HEK293 (cell line): Measurements from ENCODE around the gene KPNA2.
"Not testable (repeated sequence)": the region's sequence is repeated elsewhere in the genome, so short reads cannot be mapped to it uniquely, and the experiment has no call there.

Experiments
- CTCF ChIA-PET: fragments of 350-600 bp; formaldehyde crosslinking; extraction: SDS; loops from one replicate; lab custom pipeline; 2021; ENCODE audit warnings: antibody characterized with exemption; lab: Yijun Ruan, JAX
- POLR2A ChIA-PET: fragments of 300-600 bp; formaldehyde crosslinking; extraction: SDS; loops from one replicate; lab custom pipeline; 2020; ENCODE audit warnings: antibody characterized with exemption, inconsistent platforms; lab: Yijun Ruan, JAX
- H3K27ac ChIP-seq: fragments of 200-500 bp; sonication (Bioruptor generic); 2 replicates; pipeline ENCODE4 v1.5.1; 2014; ENCODE audit warnings: low read depth, low read length, control low read depth, inconsistent platforms; ENCODE audit errors: extremely low read depth
- H3K36me3 ChIP-seq, 2 experiments: fragments of 200-500 bp in 1 of 2; sonication (Bioruptor generic) in 1 of 2; 1 replicate in 1 of 2; 2 replicates in 1 of 2; pipeline ENCODE4 v1.5.1; 2014 to 2017; ENCODE audit warnings: inconsistent platforms in 2 of 2, low read length in 2 of 2; ENCODE audit not compliant: control insufficient read depth in 2 of 2, insufficient read depth in 1 of 2
- H3K4me1 ChIP-seq: fragments of 200-500 bp; sonication (Bioruptor generic); 2 replicates; pipeline ENCODE4 v1.5.1; 2014; ENCODE audit warnings: mild to moderate bottlenecking, low read length, inconsistent platforms; ENCODE audit not compliant: control insufficient read depth, insufficient read depth
- H3K4me3 ChIP-seq: 2 replicates; pipeline ENCODE4 v1.5.1; 2011; ENCODE audit warnings: low read depth, mild to moderate bottlenecking, control low read depth, low read length, moderate library complexity
- H3K9me3 ChIP-seq: fragments of 200-500 bp; sonication (Bioruptor generic); 2 replicates; pipeline ENCODE4 v1.5.1; 2014; ENCODE audit warnings: low read depth, low read length, inconsistent platforms; ENCODE audit not compliant: control insufficient read depth, insufficient read depth
- BCL11B ChIP-seq: fragments of 450-650 bp; formaldehyde crosslinking; IDR thresholded peaks from 2 replicates; pipeline ENCODE4 v1.5.1; 2016; ENCODE audit warnings: low read depth, missing biosample characterization, missing genetic modification characterization
- HIC1 ChIP-seq: fragments of 450-650 bp; formaldehyde crosslinking; IDR thresholded peaks from 2 replicates; pipeline ENCODE4 v1.5.1; 2016; ENCODE audit warnings: missing biosample characterization, missing genetic modification characterization
- MZF1 ChIP-seq: fragments of 450-650 bp; formaldehyde crosslinking; IDR thresholded peaks from 2 replicates; pipeline ENCODE4 v1.5.1; 2017; ENCODE audit warnings: missing biosample characterization, missing genetic modification characterization, borderline replicate concordance
- PRDM1 ChIP-seq: fragments of 450-650 bp; formaldehyde crosslinking; IDR thresholded peaks from 2 replicates; pipeline ENCODE4; 2016; ENCODE audit warnings: missing biosample characterization, missing genetic modification characterization
- WT1 ChIP-seq: fragments of 450-650 bp; formaldehyde crosslinking; IDR thresholded peaks from 2 replicates; pipeline ENCODE4 v1.5.1; 2016; ENCODE audit warnings: missing biosample characterization, missing genetic modification characterization
- ZBTB1 ChIP-seq: fragments of 450-650 bp; formaldehyde crosslinking; IDR thresholded peaks from 2 replicates; pipeline ENCODE4 v1.5.1; 2016; ENCODE audit warnings: missing biosample characterization, missing genetic modification characterization
- ZBTB48 ChIP-seq: fragments of 450-650 bp; formaldehyde crosslinking; IDR thresholded peaks from 2 replicates; pipeline ENCODE4 v1.5.1; 2016; ENCODE audit warnings: missing biosample characterization, missing genetic modification characterization
- ZNF133 ChIP-seq: fragments of 450-650 bp; formaldehyde crosslinking; IDR thresholded peaks from 2 replicates; pipeline ENCODE4 v1.5.1; 2016; ENCODE audit warnings: missing biosample characterization, missing genetic modification characterization
- ZNF140 ChIP-seq: fragments of 450-650 bp; formaldehyde crosslinking; IDR thresholded peaks from 2 replicates; pipeline ENCODE4 v1.5.1; 2016; ENCODE audit warnings: missing biosample characterization, missing genetic modification characterization
- ZNF341 ChIP-seq: fragments of 450-650 bp; formaldehyde crosslinking; IDR thresholded peaks from 2 replicates; pipeline ENCODE4; 2016; ENCODE audit warnings: low read depth, missing biosample characterization, missing genetic modification characterization
- ZNF354C ChIP-seq: fragments of 450-650 bp; formaldehyde crosslinking; IDR thresholded peaks from 2 replicates; pipeline ENCODE4 v1.5.1; 2016; ENCODE audit warnings: missing biosample characterization, missing genetic modification characterization, low read depth, borderline replicate concordance
- ZNF426 ChIP-seq: fragments of 450-650 bp; formaldehyde crosslinking; IDR thresholded peaks from 2 replicates; pipeline ENCODE4 v1.5.1; 2017; ENCODE audit warnings: missing biosample characterization, missing genetic modification characterization, mild to moderate bottlenecking, inconsistent platforms, moderate library complexity
- ZNF473 ChIP-seq: fragments of 450-650 bp; formaldehyde crosslinking; IDR thresholded peaks from 2 replicates; pipeline ENCODE4 v1.5.1; 2017; ENCODE audit warnings: missing biosample characterization, missing genetic modification characterization
- ZNF571 ChIP-seq: fragments of 450-650 bp; formaldehyde crosslinking; IDR thresholded peaks from 2 replicates; pipeline ENCODE4 v1.5.0; 2017; ENCODE audit warnings: missing biosample characterization, missing genetic modification characterization
- ZNF596 ChIP-seq: fragments of 450-650 bp; IDR thresholded peaks from 2 replicates; pipeline ENCODE4 v1.5.0; 2018; ENCODE audit warnings: missing biosample characterization, mild to moderate bottlenecking, missing genetic modification characterization, moderate library complexity
- ZNF664 ChIP-seq: fragments of 450-650 bp; formaldehyde crosslinking; IDR thresholded peaks from 2 replicates; pipeline ENCODE4 v1.5.1; 2016; ENCODE audit warnings: missing biosample characterization, missing genetic modification characterization
- ZNF747 ChIP-seq: fragments of 450-650 bp; formaldehyde crosslinking; IDR thresholded peaks from 2 replicates; pipeline ENCODE4 v1.5.1; 2016; ENCODE audit warnings: missing biosample characterization, missing genetic modification characterization
- ZNF777 ChIP-seq: fragments of 450-650 bp; formaldehyde crosslinking; IDR thresholded peaks from 2 replicates; pipeline ENCODE4 v1.5.1; 2017; ENCODE audit warnings: missing biosample characterization, missing genetic modification characterization, borderline replicate concordance
- ZNF843 ChIP-seq: fragments of 450-650 bp; formaldehyde crosslinking; IDR thresholded peaks from 2 replicates; pipeline ENCODE4 v1.5.1; 2016; ENCODE audit warnings: missing biosample characterization, missing genetic modification characterization
- TF ChIP-seq, protein P1 (sequence below): fragments of 450-650 bp; formaldehyde crosslinking; IDR thresholded peaks from 2 replicates; pipeline ENCODE4 v1.5.1; 2016; ENCODE audit warnings: missing biosample characterization, missing genetic modification characterization
- TF ChIP-seq, protein P2 (sequence below): fragments of 450-650 bp; formaldehyde crosslinking; optimal IDR thresholded peaks from 2 replicates; pipeline ENCODE3; 2016; ENCODE audit warnings: missing biosample characterization, mild to moderate bottlenecking, missing genetic modification characterization

Gene KPNA2

GRCh38 chr17:68074279-68074678, 38.7 kb downstream of the KPNA2 start:
- H3K9me3 ChIP-seq, result no peaks in the 10 kb centered on the region
- no peak overlapping the region for H3K27ac ChIP-seq
- H3K36me3 ChIP-seq, result no peaks in the 10 kb centered on the region
- H3K4me1 ChIP-seq, result no peaks in the 10 kb centered on the region
- CTCF ChIA-PET, result interaction anchor here (0.5 to 0.6 kb wide), 3 partner anchors 17 to 366 kb away, joined by 3 to 4 read pairs (median 3); no protein-coding TSS in a partner anchor
- TF ChIP-seq ZNF426, result no peak
- no peak for TF ChIP-seq HIC1 (tag by site-specific recombination)
- TF ChIP-seq, protein P1, sequence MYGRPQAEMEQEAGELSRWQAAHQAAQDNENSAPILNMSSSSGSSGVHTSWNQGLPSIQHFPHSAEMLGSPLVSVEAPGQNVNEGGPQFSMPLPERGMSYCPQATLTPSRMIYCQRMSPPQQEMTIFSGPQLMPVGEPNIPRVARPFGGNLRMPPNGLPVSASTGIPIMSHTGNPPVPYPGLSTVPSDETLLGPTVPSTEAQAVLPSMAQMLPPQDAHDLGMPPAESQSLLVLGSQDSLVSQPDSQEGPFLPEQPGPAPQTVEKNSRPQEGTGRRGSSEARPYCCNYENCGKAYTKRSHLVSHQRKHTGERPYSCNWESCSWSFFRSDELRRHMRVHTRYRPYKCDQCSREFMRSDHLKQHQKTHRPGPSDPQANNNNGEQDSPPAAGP (tag by site-specific recombination), result no peak
- TF ChIP-seq ZNF747 (tag by site-specific recombination), result no peak
- TF ChIP-seq ZNF571 (tag by site-specific recombination), result no peak
- TF ChIP-seq, protein P2, sequence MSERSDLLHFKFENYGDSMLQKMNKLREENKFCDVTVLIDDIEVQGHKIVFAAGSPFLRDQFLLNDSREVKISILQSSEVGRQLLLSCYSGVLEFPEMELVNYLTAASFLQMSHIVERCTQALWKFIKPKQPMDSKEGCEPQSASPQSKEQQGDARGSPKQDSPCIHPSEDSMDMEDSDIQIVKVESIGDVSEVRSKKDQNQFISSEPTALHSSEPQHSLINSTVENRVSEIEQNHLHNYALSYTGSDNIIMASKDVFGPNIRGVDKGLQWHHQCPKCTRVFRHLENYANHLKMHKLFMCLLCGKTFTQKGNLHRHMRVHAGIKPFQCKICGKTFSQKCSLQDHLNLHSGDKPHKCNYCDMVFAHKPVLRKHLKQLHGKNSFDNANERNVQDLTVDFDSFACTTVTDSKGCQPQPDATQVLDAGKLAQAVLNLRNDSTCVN (tag by site-specific recombination), result no peak
- TF ChIP-seq ZNF473 (tag by site-specific recombination), result no peak
- no peak for TF ChIP-seq BCL11B (tag by site-specific recombination)
- TF ChIP-seq ZNF664, result no peak
- TF ChIP-seq ZNF843 (tag by site-specific recombination), result no peak
- no peak for TF ChIP-seq ZNF140 (tag by site-specific recombination)
- no peak for TF ChIP-seq ZNF777
- TF ChIP-seq ZNF341 (tag by site-specific recombination), result no peak
- TF ChIP-seq PRDM1 (tag by site-specific recombination), result no peak
- no peak for TF ChIP-seq ZNF133 (tag by site-specific recombination)
- TF ChIP-seq ZBTB1 (tag by site-specific recombination), result no peak
- TF ChIP-seq ZNF354C (tag by site-specific recombination), result no peak
- TF ChIP-seq ZBTB48 (tag by site-specific recombination), result no peak
- TF ChIP-seq ZNF596 (tag by site-specific recombination), result no peak
- no peak for TF ChIP-seq WT1
- TF ChIP-seq, all 188 proteins: peak for 0
- POLR2A ChIA-PET, result interaction anchor here (0.7 kb wide), 1 partner anchor 31 kb away, joined by 8 read pairs; no protein-coding TSS in a partner anchor
- no peak overlapping the region for H3K4me3 ChIP-seq

DNA sequence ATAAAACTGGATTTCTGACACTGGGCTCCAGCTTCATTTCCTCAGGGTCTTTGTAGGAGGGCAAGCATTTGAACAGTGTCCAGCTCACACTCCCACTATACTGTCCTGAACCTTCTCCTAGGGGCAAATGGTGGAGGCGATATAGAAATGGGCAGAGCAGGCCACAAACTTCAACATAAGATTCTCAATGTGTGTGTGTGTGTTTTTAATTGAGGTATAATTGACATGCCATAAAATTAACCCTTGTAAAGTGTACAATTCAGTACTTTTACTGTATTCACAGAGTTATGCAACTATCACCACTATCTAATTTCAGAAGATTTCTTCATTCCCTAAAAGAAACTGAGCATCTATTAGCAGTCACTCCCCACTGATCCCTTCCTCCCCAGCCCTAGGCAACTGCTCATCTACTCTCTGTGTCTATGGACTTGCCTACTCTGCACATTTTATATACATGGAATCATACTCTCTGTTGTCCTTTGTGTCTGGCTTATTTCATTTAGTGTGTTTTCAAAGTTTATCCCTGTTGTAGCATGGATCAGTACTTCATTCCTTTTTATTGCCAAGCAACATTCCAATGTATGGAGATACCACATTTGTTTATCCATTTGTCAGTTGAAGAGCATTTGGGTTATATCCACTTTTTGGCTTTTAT, 40.5 kb downstream of the KPNA2 start:
- peak; percentile 66; the same call in 1 of the 2 replicates for TF ChIP-seq MZF1 (tag by site-specific recombination)
- TF ChIP-seq, all 188 proteins: peak for 1; not testable (repeated sequence) for 187
- CTCF ChIA-PET, H3K36me3 ChIP-seq, H3K4me1 ChIP-seq, H3K9me3 ChIP-seq, POLR2A ChIA-PET, H3K4me3 ChIP-seq, H3K27ac ChIP-seq: not testable (repeated sequence)

GRCh38 chr17:68077498-68077897, 42.0 kb downstream of the KPNA2 start:
- H3K4me1 ChIP-seq, H3K9me3 ChIP-seq, H3K27ac ChIP-seq, CTCF ChIA-PET, H3K4me3 ChIP-seq, H3K36me3 ChIP-seq, POLR2A ChIA-PET: not testable (repeated sequence)
